Thyroid gland (tissue), 4 donors: Measurements from ENCODE around the gene DYNC1LI2. TPM values are rescaled to one million over a fixed set of nuclear protein-coding genes. Genes with fewer than 3 reads are reported as not detected.

Experiments
- DNase-seq, 2 donors: peaks; one replicate each; pipeline ENCODE4 v3.0.0-alpha.2; 2019
- H3K27ac ChIP-seq, 3 donors: fragments of 200-600 bp; sonication (generic); 1 replicate in 2 of 3; 2 replicates in 1 of 3; pipeline ENCODE4 v1.5.1; 2016 to 2019; ENCODE audit warnings: mild to moderate bottlenecking in 1 of 3, moderate library complexity in 1 of 3
- H3K27me3 ChIP-seq: fragments of 200-600 bp; sonication (generic); one replicate; pipeline ENCODE4 v1.5.1; 2019
- H3K36me3 ChIP-seq, 2 donors: fragments of 200-600 bp; sonication (generic); one replicate each; pipeline ENCODE4 v1.5.1; 2016 to 2019
- H3K4me1 ChIP-seq, 2 donors: fragments of 200-600 bp; sonication (generic); one replicate each; pipeline ENCODE4 v1.5.1; 2017 to 2019
- H3K4me3 ChIP-seq, 3 donors: fragments of 200-600 bp; sonication (generic); replicated peaks in 1 of 3; 1 replicate in 2 of 3; 2 replicates in 1 of 3; pipeline ENCODE4 v1.5.1; 2016; ENCODE audit warnings: mild to moderate bottlenecking in 1 of 3
- H3K9me3 ChIP-seq: fragments of 200-600 bp; sonication (generic); one replicate; pipeline ENCODE4 v1.5.1; 2017
- CTCF ChIP-seq, 6 experiments: fragments of 200-600 bp in 3 of 6; fragments of 450-650 bp in 3 of 6; sonication (generic) in 3 of 6; IDR thresholded peaks; one replicate each; pipeline ENCODE4 v1.5.1; 2016 to 2019; ENCODE audit warnings: antibody characterized with exemption in 6 of 6, mild to moderate bottlenecking in 2 of 6, inconsistent platforms in 1 of 6, moderate library complexity in 1 of 6
- POLR2A ChIP-seq, 2 donors: fragments of 450-650 bp; IDR thresholded peaks; one replicate each; pipeline ENCODE4 v1.6.1; 2017; ENCODE audit warnings: antibody characterized with exemption in 2 of 2, mild to moderate bottlenecking in 2 of 2, moderate library complexity in 1 of 2
- WGBS, 2 donors: methylation state at CpG; one replicate each; pipeline ENCODE4 v1.1.5; 2017; 5-methylcytosine and 5-hydroxymethylcytosine counted together
- intact Hi-C: fragments of 100-400 bp; cut with DNase I; formaldehyde crosslinking; loops from one replicate; pipeline ENCODE4 v1.15.1; 2023
- total RNA-seq, 4 donors: library from RNA; depleted of rRNA; stranded (reverse); fragments of >200 nt; gene quantifications; one replicate each; pipeline ENCODE4 v1.2.3, GENCODE V29; 2016

Gene DYNC1LI2
- total RNA-seq, 4 donors from 2014 or later = 162 to 332 (median 195) TPM

- H3K4me1 ChIP-seq = peaks cover 37 to 46% of the 10 kb centered on the region in 2 donors
- no peak for TF ChIP-seq POLR2A (IDR thresholded peaks at IDR 0.05)
- no peak for TF ChIP-seq CTCF (IDR thresholded peaks at IDR 0.05)
- intact Hi-C loops = no loop called here
- H3K27me3 ChIP-seq = no peaks in the 10 kb centered on the region
- no peaks in the 10 kb centered on the region for H3K9me3 ChIP-seq
- peak; percentile 34 to 35 for DNase-seq
- H3K27ac ChIP-seq = peak overlapping the region; percentile 81 to 90 (median 81)
- H3K36me3 ChIP-seq = no peaks in the 10 kb centered on the region
- H3K4me3 ChIP-seq = peak overlapping the region; percentile 52 to 71 (median 64)
- 24 to 45% methylated on average over 7 to 8 of the region's 8 CpGs for whole genome bisulfite sequencing, 2 donors
Observed at GRCh38 chr16:66695471-66695934, 55.9 kb downstream of the DYNC1LI2 start.

GRCh38 chr16:66693149-66693548, 58.3 kb downstream of the DYNC1LI2 start:
- no peak for DNase-seq
- H3K36me3 ChIP-seq = no peaks in the 10 kb centered on the region
- H3K9me3 ChIP-seq = no peaks in the 10 kb centered on the region
- TF ChIP-seq POLR2A (IDR thresholded peaks at IDR 0.05) (no peak), CTCF (IDR thresholded peaks at IDR 0.05) (no peak)
- H3K4me3 ChIP-seq = no peak overlapping the region
- 93 to 96% methylated on average over 4 of the region's 4 CpGs for WGBS, 2 donors
- no peaks in the 10 kb centered on the region for H3K27me3 ChIP-seq
- H3K4me1 ChIP-seq = peaks cover 39 to 43% of the 10 kb centered on the region in 2 donors
- intact Hi-C loops = no loop called here
- no peak overlapping the region for H3K27ac ChIP-seq

GRCh38 chr16:66692341-66692740, 59.1 kb downstream of the DYNC1LI2 start:
- DNase-seq = no peak
- WGBS, 2 donors = 89 to 93% methylated on average over 6 of the region's 6 CpGs
- TF ChIP-seq POLR2A (IDR thresholded peaks at IDR 0.05) (no peak), CTCF (IDR thresholded peaks at IDR 0.05) (no peak)

GRCh38 chr16:66691234-66691633, 60.2 kb downstream of the DYNC1LI2 start:
- TF ChIP-seq CTCF (IDR thresholded peaks at IDR 0.05) = no peak
- Histone ChIP-seq H3K27ac (no peak overlapping the region), H3K4me1 (peaks cover 32 to 38% of the 10 kb centered on the region in 2 donors), H3K36me3 (no peaks in the 10 kb centered on the region), H3K4me3 (no peak overlapping the region), H3K27me3 (no peaks in the 10 kb centered on the region), H3K9me3 (no peaks in the 10 kb centered on the region)
- intact Hi-C loops = no loop called here
- no peak for DNase-seq
- 89 to 95% methylated on average over 6 of the region's 6 CpGs for WGBS, 2 donors

More at GRCh38 chr16:66692341-66692740, 59.1 kb downstream of the DYNC1LI2 start:
- H3K27ac ChIP-seq = no peak overlapping the region
- H3K9me3 ChIP-seq = no peaks in the 10 kb centered on the region
- H3K27me3 ChIP-seq = no peaks in the 10 kb centered on the region
- H3K4me3 ChIP-seq = no peak overlapping the region
- no peaks in the 10 kb centered on the region for H3K36me3 ChIP-seq
- peaks cover 31 to 40% of the 10 kb centered on the region in 2 donors for H3K4me1 ChIP-seq
- intact Hi-C loops = no loop called here

- Histone ChIP-seq H3K9me3 (no peaks in the 10 kb centered on the region), H3K4me3 (no peak overlapping the region), H3K4me1 (peaks cover 29 to 32% of the 10 kb centered on the region in 2 donors), H3K27ac (peak overlapping the region in 2 of 3 donors; percentile 2 to 43), H3K36me3 (no peaks in the 10 kb centered on the region), H3K27me3 (no peaks in the 10 kb centered on the region)
- TF ChIP-seq CTCF (IDR thresholded peaks at IDR 0.05) = no peak
- TF ChIP-seq POLR2A (IDR thresholded peaks at IDR 0.05) = no peak
- no peak for DNase-seq
- intact Hi-C loops = no loop called here
- 78 to 84% methylated on average over 7 of the region's 7 CpGs for WGBS, 2 donors
Observed at GRCh38 chr16:66690106-66690847, 61.1 kb downstream of the DYNC1LI2 start.
